Left ventricle myocardium inferior (tissue), 1 donor: ENCODE results near the gene ST14. TPM values are rescaled to one million over a fixed set of nuclear protein-coding genes. Genes with fewer than 3 reads are reported as not detected.

Experiments
- DNase-seq: peaks from one replicate; pipeline ENCODE4 v3.0.0-alpha.2; 2020
- H3K27ac ChIP-seq: fragments of 200-600 bp; replicated peaks from 2 replicates; pipeline ENCODE4 v1.8.0; 2021
- H3K27me3 ChIP-seq: fragments of 200-600 bp; 2 replicates; pipeline ENCODE4 v1.8.0; 2021; ENCODE audit warnings: low read depth
- H3K36me3 ChIP-seq: fragments of 200-600 bp; 2 replicates; pipeline ENCODE4 v1.8.0; 2021
- H3K4me1 ChIP-seq: fragments of 200-600 bp; 2 replicates; pipeline ENCODE4 v1.8.0; 2021
- H3K4me3 ChIP-seq: fragments of 200-600 bp; 2 replicates; pipeline ENCODE4 v1.8.0; 2021; ENCODE audit warnings: mild to moderate bottlenecking, moderate library complexity
- H3K9me3 ChIP-seq: fragments of 200-600 bp; replicated peaks from 2 replicates; pipeline ENCODE4 v1.8.0; 2021
- intact Hi-C: fragments of 100-400 bp; cut with micrococcal nuclease; formaldehyde crosslinking; loops from one replicate; pipeline ENCODE4 v1.11.0; 2022
- total RNA-seq: library from RNA; stranded (reverse); fragmentation: NEBNext Ultra II Directional; extraction: Animal tissue kit (Norgen Biotek cat#: 25700); gene quantifications from one replicate; pipeline ENCODE4 v1.2.1, GENCODE V29; 2021
- TF ChIP-seq, protein P1 (sequence below): fragments of 200-600 bp; IDR thresholded peaks from 2 replicates; pipeline ENCODE4 v1.8.0; 2021; ENCODE audit warnings: antibody characterized with exemption, mild to moderate bottlenecking, borderline replicate concordance
- donor health status: DM: no; HTN: yes; CAD: no; lungs with severe emphysema.

Gene ST14
- total RNA-seq, 1 donor from 2014 or later: 1.0 TPM

DNA sequence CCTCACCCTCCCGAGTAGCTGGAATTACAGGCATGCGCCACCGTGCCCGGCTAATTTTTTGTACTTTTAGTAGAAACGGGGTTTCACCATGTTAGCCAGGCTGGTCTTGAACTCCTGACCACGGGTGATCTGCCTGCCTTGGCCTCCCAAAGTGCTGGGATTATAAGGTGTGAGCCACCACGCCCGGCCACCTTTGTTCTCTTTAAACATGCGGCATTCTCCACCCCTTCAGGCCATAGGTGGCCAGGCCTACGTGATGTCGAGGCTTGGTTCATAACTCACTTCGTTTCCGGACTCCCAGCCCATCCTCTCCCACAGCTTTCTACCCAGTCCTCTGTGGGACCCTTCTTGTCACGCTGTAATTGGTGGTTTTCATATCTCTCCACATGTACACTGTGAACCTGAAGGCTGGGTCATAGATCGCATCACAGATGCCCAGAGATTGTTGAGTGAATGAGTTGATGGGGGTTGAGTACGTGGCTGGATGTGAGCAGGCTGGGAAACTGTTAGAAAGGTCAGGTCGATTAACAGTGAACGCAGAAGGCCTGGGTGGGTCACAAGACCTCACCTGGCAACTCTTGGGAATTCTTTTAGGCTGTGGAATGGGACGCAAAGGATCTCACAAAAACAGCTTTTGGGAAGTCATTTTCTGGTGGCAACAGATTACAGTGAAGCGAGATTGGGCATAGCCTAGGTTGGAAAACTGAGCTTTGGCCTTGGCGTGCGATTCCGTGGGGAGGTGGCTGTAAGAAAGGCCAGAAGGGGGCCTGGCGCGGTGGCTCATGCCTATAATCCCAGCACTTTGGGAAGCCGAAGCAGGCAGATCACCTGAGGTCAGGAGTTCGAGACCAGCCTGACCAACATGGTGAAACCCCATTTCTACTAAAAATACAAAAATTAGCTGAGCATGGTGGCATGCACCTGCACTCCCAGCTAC, 44.5 kb downstream of the ST14 start:
- Histone ChIP-seq H3K4me1 (no peaks in the 10 kb centered on the region), H3K27me3 (no peaks in the 10 kb centered on the region), H3K27ac (no peak overlapping the region), H3K9me3 (no peaks in the 10 kb centered on the region), H3K4me3 (no peak overlapping the region), H3K36me3 (no peaks in the 10 kb centered on the region)
- no peak for DNase-seq
- intact Hi-C loops: no loop called here
- TF ChIP-seq, protein P1, sequence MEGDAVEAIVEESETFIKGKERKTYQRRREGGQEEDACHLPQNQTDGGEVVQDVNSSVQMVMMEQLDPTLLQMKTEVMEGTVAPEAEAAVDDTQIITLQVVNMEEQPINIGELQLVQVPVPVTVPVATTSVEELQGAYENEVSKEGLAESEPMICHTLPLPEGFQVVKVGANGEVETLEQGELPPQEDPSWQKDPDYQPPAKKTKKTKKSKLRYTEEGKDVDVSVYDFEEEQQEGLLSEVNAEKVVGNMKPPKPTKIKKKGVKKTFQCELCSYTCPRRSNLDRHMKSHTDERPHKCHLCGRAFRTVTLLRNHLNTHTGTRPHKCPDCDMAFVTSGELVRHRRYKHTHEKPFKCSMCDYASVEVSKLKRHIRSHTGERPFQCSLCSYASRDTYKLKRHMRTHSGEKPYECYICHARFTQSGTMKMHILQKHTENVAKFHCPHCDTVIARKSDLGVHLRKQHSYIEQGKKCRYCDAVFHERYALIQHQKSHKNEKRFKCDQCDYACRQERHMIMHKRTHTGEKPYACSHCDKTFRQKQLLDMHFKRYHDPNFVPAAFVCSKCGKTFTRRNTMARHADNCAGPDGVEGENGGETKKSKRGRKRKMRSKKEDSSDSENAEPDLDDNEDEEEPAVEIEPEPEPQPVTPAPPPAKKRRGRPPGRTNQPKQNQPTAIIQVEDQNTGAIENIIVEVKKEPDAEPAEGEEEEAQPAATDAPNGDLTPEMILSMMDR: no peak

- Histone ChIP-seq H3K4me1 (no peaks in the 10 kb centered on the region), H3K27ac (no peak overlapping the region), H3K27me3 (no peaks in the 10 kb centered on the region), H3K4me3 (no peak overlapping the region), H3K9me3 (no peaks in the 10 kb centered on the region), H3K36me3 (no peaks in the 10 kb centered on the region)
- intact Hi-C loops: no loop called here
- DNase-seq: no peak
- TF ChIP-seq, protein P1: no peak
These were observed 45.1 kb downstream of the ST14 start for GRCh38 chr11:130204703-130205095.

GRCh38 chr11:130206141-130206540, 46.6 kb downstream of the ST14 start:
- Histone ChIP-seq H3K27ac (no peak overlapping the region), H3K27me3 (no peaks in the 10 kb centered on the region), H3K36me3 (no peaks in the 10 kb centered on the region), H3K4me1 (no peaks in the 10 kb centered on the region), H3K4me3 (no peak overlapping the region), H3K9me3 (no peaks in the 10 kb centered on the region)
- intact Hi-C loops: no loop called here
- TF ChIP-seq, protein P1: no peak
- DNase-seq: no peak

- Histone ChIP-seq H3K9me3 (no peaks in the 10 kb centered on the region), H3K4me1 (peaks cover 6% of the 10 kb centered on the region), H3K36me3 (no peaks in the 10 kb centered on the region), H3K4me3 (no peak overlapping the region), H3K27me3 (peaks cover 9% of the 10 kb centered on the region), H3K27ac (no peak overlapping the region)
- intact Hi-C loops: no loop called here
- TF ChIP-seq, protein P1: no peak
- no peak for DNase-seq
These were observed 48.9 kb downstream of the ST14 start for GRCh38 chr11:130208241-130209127.

GRCh38 chr11:130209128-130209932, 49.7 kb downstream of the ST14 start:
- Histone ChIP-seq H3K36me3 (no peaks in the 10 kb centered on the region), H3K27me3 (peaks cover 9% of the 10 kb centered on the region), H3K9me3 (no peaks in the 10 kb centered on the region), H3K4me1 (peaks cover 6% of the 10 kb centered on the region), H3K4me3 (no peak overlapping the region), H3K27ac (no peak overlapping the region)
- TF ChIP-seq, protein P1: no peak
- intact Hi-C loops: no loop called here
- DNase-seq: no peak
